Neutrophil (primary cell): ENCODE data around the gene PTTG1.

Experiments
- H3K27ac ChIP-seq: fragments of 200-600 bp; sonication (generic); 2 replicates; pipeline ENCODE4 v1.5.1; 2016; ENCODE audit warnings: mild to moderate bottlenecking, moderate library complexity
- H3K27me3 ChIP-seq: fragments of 200-600 bp; sonication (generic); 2 replicates; pipeline ENCODE4 v1.6.0; 2016; ENCODE audit warnings: mild to moderate bottlenecking
- H3K36me3 ChIP-seq: fragments of 200-600 bp; sonication (generic); 2 replicates; pipeline ENCODE4 v1.5.1; 2017
- H3K4me1 ChIP-seq, 2 experiments: fragments of 200-600 bp in 1 of 2; sonication (generic) in 1 of 2; 1 replicate in 1 of 2; 2 replicates in 1 of 2; pipeline versions ENCODE4 v1.5.1 to v1.6.1; 2013 to 2016; ENCODE audit warnings: low read depth in 1 of 2, low read length in 1 of 2, mild to moderate bottlenecking in 1 of 2, moderate library complexity in 1 of 2; ENCODE audit not compliant: control insufficient read depth in 1 of 2, insufficient read depth in 1 of 2
- H3K4me3 ChIP-seq, 2 experiments: fragments of 200-600 bp in 1 of 2; sonication (generic) in 1 of 2; 1 replicate in 1 of 2; 2 replicates in 1 of 2; pipeline ENCODE4 v1.5.1; 2013 to 2016; ENCODE audit warnings: low read depth in 1 of 2, low read length in 1 of 2, mild to moderate bottlenecking in 1 of 2, moderate library complexity in 1 of 2
- H3K9me3 ChIP-seq: fragments of 200-600 bp; sonication (generic); 2 replicates; pipeline ENCODE4 v1.5.1; 2016
- CTCF ChIP-seq: fragments of 200-600 bp; sonication (generic); IDR thresholded peaks from 2 replicates; pipeline ENCODE4 v1.5.1; 2016; ENCODE audit warnings: antibody characterized with exemption

Gene PTTG1

GRCh38 chr5:160458806-160459800, 37.4 kb downstream of the PTTG1 start:
- Histone ChIP-seq H3K4me1 (no peaks in the 10 kb centered on the region), H3K27me3 (peaks cover 16% of the 10 kb centered on the region), H3K9me3 (no peaks in the 10 kb centered on the region), H3K4me3 (no peak overlapping the region), H3K27ac (no peak overlapping the region), H3K36me3 (no peaks in the 10 kb centered on the region)
- TF ChIP-seq CTCF = no peak

GRCh38 chr5:160460377-160461049, 38.9 kb downstream of the PTTG1 start:
- Histone ChIP-seq H3K27ac (no peak overlapping the region), H3K4me3 (no peak overlapping the region), H3K27me3 (peaks cover 13% of the 10 kb centered on the region), H3K36me3 (no peaks in the 10 kb centered on the region), H3K9me3 (no peaks in the 10 kb centered on the region), H3K4me1 (no peaks in the 10 kb centered on the region)
- no peak for TF ChIP-seq CTCF

GRCh38 chr5:160461378-160461777, 39.7 kb downstream of the PTTG1 start:
- Histone ChIP-seq H3K4me3 (no peak overlapping the region), H3K4me1 (no peaks in the 10 kb centered on the region), H3K36me3 (no peaks in the 10 kb centered on the region), H3K9me3 (no peaks in the 10 kb centered on the region), H3K27ac (no peak overlapping the region), H3K27me3 (peaks cover 16% of the 10 kb centered on the region)
- no peak for TF ChIP-seq CTCF

- TF ChIP-seq CTCF = no peak
- Histone ChIP-seq H3K36me3 (no peaks in the 10 kb centered on the region), H3K27ac (no peak overlapping the region), H3K9me3 (no peaks in the 10 kb centered on the region), H3K4me3 (no peak overlapping the region), H3K27me3 (peaks cover 24% of the 10 kb centered on the region), H3K4me1 (peaks cover 0 to under 1% of the 10 kb centered on the region in 2 experiments)
Measured at GRCh38 chr5:160462167-160462566, 40.5 kb downstream of the PTTG1 start.

GRCh38 chr5:160463227-160463626, 41.6 kb downstream of the PTTG1 start:
- no peaks in the 10 kb centered on the region for H3K36me3 ChIP-seq
- no peak overlapping the region for H3K27ac ChIP-seq
- no peak overlapping the region for H3K4me3 ChIP-seq
- peaks cover 34% of the 10 kb centered on the region for H3K27me3 ChIP-seq
- no peaks in the 10 kb centered on the region for H3K9me3 ChIP-seq
- TF ChIP-seq CTCF = no peak
- H3K4me1 ChIP-seq = peaks cover 0 to 9% of the 10 kb centered on the region in 2 experiments
